ENCODE data around the gene ANKRD13D. TPM values are rescaled to one million over a fixed set of nuclear protein-coding genes. Genes with fewer than 3 reads are reported as not detected.
A peak's percentile ranks its signal among the peaks of the same experiment; 100 is the strongest.

Gene ANKRD13D
- total RNA-seq, 1 experiment from 2014 or later = 79.6 TPM

DNA sequence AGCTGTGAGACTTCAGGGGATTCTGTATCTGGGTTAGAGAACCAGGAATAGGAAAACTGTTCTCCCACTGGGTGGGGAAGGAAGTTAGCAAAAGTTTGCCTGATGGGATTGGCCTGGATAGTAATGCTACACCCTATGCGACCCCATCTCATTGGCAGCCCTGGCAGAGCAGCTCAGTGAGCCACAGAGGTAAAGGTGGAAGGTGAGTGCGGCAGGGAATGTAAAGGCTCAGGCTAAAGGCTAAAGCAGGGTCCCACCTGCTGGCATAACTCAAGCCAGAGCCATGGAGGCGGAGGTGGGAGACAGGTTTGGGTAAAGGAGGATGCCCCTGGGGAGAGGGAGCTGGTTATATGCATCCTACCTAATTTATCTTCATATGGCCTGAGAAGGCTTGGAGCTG lies 32.9 kb downstream of the ANKRD13D start:
- POLR2A ChIA-PET (ENCODE audit: unreplicated experiment) = interaction anchor here (0.5 kb wide), 1 partner anchor 18 kb away, joined by 5 read pairs; no protein-coding TSS in a partner anchor
- Histone ChIP-seq H2AFZ (no peak overlapping the region), H3K27ac (no peak overlapping the region), H3K9me3 (ENCODE audit: insufficient read depth, low read depth) (no peaks in the 10 kb centered on the region), H3K9me2 (ENCODE audit: insufficient read depth) (no peaks in the 10 kb centered on the region), H3K36me3 (ENCODE audit: low read depth) (no peaks in the 10 kb centered on the region), H3F3A (ENCODE audit: insufficient read depth, low read depth) (peaks cover 25% of the 10 kb centered on the region; the same call in 1 of the 2 replicates), H3K4me2 (no peak overlapping the region), H3K4me1 (replicated peaks; ENCODE audit: insufficient read depth) (peaks cover 11% of the 10 kb centered on the region), H3K27me3 (ENCODE audit: insufficient read depth, low read depth) (no peaks in the 10 kb centered on the region), H3K79me2 (ENCODE audit: low read depth) (peaks cover 30% of the 10 kb centered on the region), H4K20me1 (ENCODE audit: insufficient read depth) (no peaks in the 10 kb centered on the region), H3K4me3 (no peak overlapping the region)
- no peak for DNase-seq
- CTCF ChIA-PET = no interaction called here
- no TSS peak for BruUV-seq (replicated peaks)
- intact Hi-C loops (cut with micrococcal nuclease; ENCODE audit: unreplicated experiment) = no loop called here
- TF ChIP-seq CTCF (conservative IDR thresholded peaks at IDR 0.05) (no peak), EZH2 (IDR thresholded peaks at IDR 0.05; ENCODE audit: low read depth) (no peak)

- H3F3A ChIP-seq (ENCODE audit: insufficient read depth, low read depth) = peaks cover 25% of the 10 kb centered on the region; the same call in 1 of the 2 replicates
- H3K27me3 ChIP-seq (ENCODE audit: insufficient read depth, low read depth) = no peaks in the 10 kb centered on the region
- H3K9me3 ChIP-seq (ENCODE audit: insufficient read depth, low read depth) = no peaks in the 10 kb centered on the region
- no peak overlapping the region for H3K4me2 ChIP-seq
- no peaks in the 10 kb centered on the region for H3K36me3 ChIP-seq (ENCODE audit: low read depth)
- H3K79me2 ChIP-seq (ENCODE audit: low read depth) = peaks cover 23% of the 10 kb centered on the region
- ChIA-PET CTCF (interaction anchor here (0.5 kb wide), 1 partner anchor 58 kb away, joined by 5 read pairs; no protein-coding TSS in a partner anchor), POLR2A (ENCODE audit: unreplicated experiment) (no interaction called here)
- no peak overlapping the region for H2AFZ ChIP-seq
- H3K4me3 ChIP-seq = no peak overlapping the region
- intact Hi-C loops (cut with micrococcal nuclease; ENCODE audit: unreplicated experiment) = no loop called here
- no peak overlapping the region for H3K27ac ChIP-seq
- no peaks in the 10 kb centered on the region for H4K20me1 ChIP-seq (ENCODE audit: insufficient read depth)
- no TSS peak for BruUV-seq (replicated peaks)
- DNase-seq = no peak
- H3K4me1 ChIP-seq (replicated peaks; ENCODE audit: insufficient read depth) = peaks cover 9% of the 10 kb centered on the region
- TF ChIP-seq EZH2 (IDR thresholded peaks at IDR 0.05; ENCODE audit: low read depth) = no peak
- TF ChIP-seq CTCF (conservative IDR thresholded peaks at IDR 0.05) = no peak
- H3K9me2 ChIP-seq (ENCODE audit: insufficient read depth) = no peaks in the 10 kb centered on the region
Measured at GRCh38 chr11:67323526-67323925, 34.4 kb downstream of the ANKRD13D start.

DNA sequence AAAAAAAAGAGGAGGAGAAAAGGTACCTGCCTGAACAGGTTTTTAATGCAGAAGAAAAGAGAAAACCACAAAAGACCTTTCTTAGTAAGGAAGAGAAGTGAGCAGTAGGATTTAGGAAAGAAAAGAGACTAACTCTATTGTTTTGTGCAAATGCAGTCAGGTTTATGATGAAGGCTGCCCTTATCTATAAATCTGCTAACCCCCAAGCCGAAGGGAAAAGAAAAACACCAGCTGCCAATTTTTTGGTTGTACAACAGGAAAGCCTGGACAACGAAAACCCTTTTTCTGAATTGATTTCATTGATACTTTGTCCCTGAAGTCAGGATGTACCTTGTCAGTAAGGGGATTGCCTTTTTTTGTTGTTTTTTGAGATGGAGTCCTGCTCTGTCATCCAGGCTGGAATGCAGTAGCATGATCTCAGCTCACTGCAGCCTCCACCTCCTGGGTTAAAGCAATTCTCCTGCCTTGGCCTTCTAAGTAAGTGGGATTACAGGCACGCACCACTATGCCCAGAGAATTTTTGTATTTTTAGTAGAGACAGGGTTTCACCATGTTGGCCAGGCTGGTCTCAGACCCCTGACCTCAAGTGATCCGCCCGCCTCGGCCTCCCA lies 43.1 kb downstream of the ANKRD13D start:
- Histone ChIP-seq H2AFZ (no peak overlapping the region), H3K9me3 (ENCODE audit: insufficient read depth, low read depth) (no peaks in the 10 kb centered on the region), H3K9me2 (ENCODE audit: insufficient read depth) (no peaks in the 10 kb centered on the region), H3K27me3 (ENCODE audit: insufficient read depth, low read depth) (no peaks in the 10 kb centered on the region), H3K36me3 (ENCODE audit: low read depth) (no peaks in the 10 kb centered on the region), H3K27ac (no peak overlapping the region), H3F3A (ENCODE audit: insufficient read depth, low read depth) (peaks cover 17% of the 10 kb centered on the region; the same call in 1 of the 2 replicates), H4K20me1 (ENCODE audit: insufficient read depth) (no peaks in the 10 kb centered on the region), H3K4me2 (no peak overlapping the region), H3K4me3 (no peak overlapping the region), H3K4me1 (replicated peaks; ENCODE audit: insufficient read depth) (no peaks in the 10 kb centered on the region), H3K79me2 (ENCODE audit: low read depth) (no peaks in the 10 kb centered on the region)
- POLR2A ChIA-PET (ENCODE audit: unreplicated experiment) = interaction anchor here (0.7 kb wide), 1 partner anchor 245 kb away, joined by 9 read pairs; no protein-coding TSS in a partner anchor
- CTCF ChIA-PET = interaction anchor here (0.5 to 0.6 kb wide), 2 partner anchors 41 to 93 kb away, joined by 3 to 10 read pairs; partner anchors contain the start of gene CLCF1
- intact Hi-C loops (cut with micrococcal nuclease; ENCODE audit: unreplicated experiment) = no loop called here
- BruUV-seq (replicated peaks) = no TSS peak
- no peak for TF ChIP-seq EZH2 (IDR thresholded peaks at IDR 0.05; ENCODE audit: low read depth)
- TF ChIP-seq CTCF (conservative IDR thresholded peaks at IDR 0.05) = no peak
- peak in 1 of 2 experiments; percentile 45 for DNase-seq

Measured in PC-9 (cell line).